ENCODE measurements around the gene SMAD5.
A peak's percentile ranks its signal among the peaks of the same experiment; 100 is the strongest.

Gene SMAD5

DNA sequence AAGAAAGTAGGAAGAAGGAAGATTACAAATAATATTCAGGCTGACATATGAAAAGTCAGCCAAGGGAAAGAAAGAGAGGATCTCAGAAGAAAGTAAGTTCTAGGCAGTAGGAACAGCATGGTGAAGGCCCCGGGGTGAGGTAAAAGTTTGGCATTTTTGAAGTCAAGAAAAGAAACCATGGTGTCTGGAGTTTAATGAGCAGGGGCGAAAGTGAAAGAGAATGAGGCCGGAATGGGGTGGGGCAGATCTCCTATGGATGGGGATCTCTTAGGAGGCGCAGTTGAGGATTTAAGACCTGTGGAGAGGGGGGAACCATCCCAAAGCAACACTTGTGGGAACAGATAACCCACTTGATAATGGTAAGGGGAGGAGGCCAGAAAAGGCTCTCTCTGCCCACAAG lies 42.3 kb upstream of the SMAD5 start:
- H3K4me1 ChIP-seq (ENCODE audit: control insufficient read depth, insufficient read depth, low read length): no peaks in the 10 kb centered on the region
- no peak overlapping the region for H3K4me3 ChIP-seq (ENCODE audit: low read depth, low read length)
- no peaks in the 10 kb centered on the region for H3K36me3 ChIP-seq (ENCODE audit: control insufficient read depth in 2 of 2, insufficient read depth in 1 of 2, low read length in 2 of 2)
- TF ChIP-seq PRDM1 (tag by site-specific recombination; IDR thresholded peaks at IDR 0.05): peak; percentile 38; the same call in 1 of the 2 replicates
- no peak for TF ChIP-seq ZNF585B (tag by site-specific recombination; IDR thresholded peaks at IDR 0.05)
- CTCF ChIA-PET: interaction anchor here (0.9 kb wide), 1 partner anchor 83 kb away, joined by 3 read pairs; no protein-coding TSS in a partner anchor
- no peaks in the 10 kb centered on the region for H3K9me3 ChIP-seq (ENCODE audit: control insufficient read depth, insufficient read depth, low read depth, low read length)
- H3K27ac ChIP-seq (ENCODE audit: extremely low read depth, low read depth, low read length): no peak overlapping the region
- POLR2A ChIA-PET: no interaction called here

DNA sequence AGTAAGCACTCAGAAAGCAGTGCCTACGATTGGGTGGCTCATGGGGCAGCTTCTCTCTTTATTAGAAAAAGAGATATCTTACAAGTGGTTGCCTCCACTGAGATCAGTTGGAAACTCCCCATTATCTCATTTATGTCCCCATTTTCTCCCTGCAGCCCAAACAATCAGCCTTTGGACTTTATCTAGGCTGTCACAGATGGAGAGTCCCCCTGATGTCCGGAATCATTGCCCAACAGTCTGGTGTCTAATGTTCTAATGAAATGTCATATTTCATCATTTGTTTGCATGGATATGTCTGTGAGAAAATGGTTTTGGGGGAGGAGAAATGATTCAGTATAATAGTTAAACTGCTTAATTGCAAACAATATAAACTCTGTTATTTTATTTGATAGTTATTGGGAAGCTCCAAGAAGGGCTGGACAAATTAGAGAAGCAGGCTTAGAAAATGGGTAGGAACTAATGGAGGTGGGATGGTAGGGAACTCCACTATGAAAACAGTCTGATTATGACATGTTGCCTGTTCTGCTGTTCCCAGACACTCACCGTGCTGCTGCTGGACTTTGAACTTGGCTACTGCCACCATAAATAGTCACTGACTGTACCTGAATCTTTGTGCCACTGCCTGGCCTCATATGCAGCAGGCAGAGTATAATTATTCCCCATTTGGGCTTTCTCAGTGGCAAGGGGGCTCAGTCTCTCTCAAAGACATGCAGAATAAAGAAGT lies 38.3 kb upstream of the SMAD5 start:
- peaks cover 10% of the 10 kb centered on the region for H3K4me1 ChIP-seq (ENCODE audit: control insufficient read depth, insufficient read depth, low read length)
- ChIA-PET CTCF (interaction anchor here (0.6 to 2.8 kb wide), 3 partner anchors 11 to 28 kb away, joined by 3 to 9 read pairs (median 7); no protein-coding TSS in a partner anchor), POLR2A (no interaction called here)
- no peak overlapping the region for H3K4me3 ChIP-seq (ENCODE audit: low read depth, low read length)
- no peak for TF ChIP-seq ZNF626 (tag by site-specific recombination; IDR thresholded peaks at IDR 0.05)
- TF ChIP-seq ZNF76 (tag by site-specific recombination; IDR thresholded peaks at IDR 0.05; ENCODE audit: borderline replicate concordance, low read depth): no peak
- TF ChIP-seq ZNF549 (tag by site-specific recombination; IDR thresholded peaks at IDR 0.05): no peak
- no peak for TF ChIP-seq KLF16 (tag by site-specific recombination; IDR thresholded peaks at IDR 0.05)
- H3K36me3 ChIP-seq (ENCODE audit: control insufficient read depth in 2 of 2, insufficient read depth in 1 of 2, low read length in 2 of 2): no peaks in the 10 kb centered on the region
- no peaks in the 10 kb centered on the region for H3K9me3 ChIP-seq (ENCODE audit: control insufficient read depth, insufficient read depth, low read depth, low read length)
- H3K27ac ChIP-seq (ENCODE audit: extremely low read depth, low read depth, low read length): no peak overlapping the region

DNA sequence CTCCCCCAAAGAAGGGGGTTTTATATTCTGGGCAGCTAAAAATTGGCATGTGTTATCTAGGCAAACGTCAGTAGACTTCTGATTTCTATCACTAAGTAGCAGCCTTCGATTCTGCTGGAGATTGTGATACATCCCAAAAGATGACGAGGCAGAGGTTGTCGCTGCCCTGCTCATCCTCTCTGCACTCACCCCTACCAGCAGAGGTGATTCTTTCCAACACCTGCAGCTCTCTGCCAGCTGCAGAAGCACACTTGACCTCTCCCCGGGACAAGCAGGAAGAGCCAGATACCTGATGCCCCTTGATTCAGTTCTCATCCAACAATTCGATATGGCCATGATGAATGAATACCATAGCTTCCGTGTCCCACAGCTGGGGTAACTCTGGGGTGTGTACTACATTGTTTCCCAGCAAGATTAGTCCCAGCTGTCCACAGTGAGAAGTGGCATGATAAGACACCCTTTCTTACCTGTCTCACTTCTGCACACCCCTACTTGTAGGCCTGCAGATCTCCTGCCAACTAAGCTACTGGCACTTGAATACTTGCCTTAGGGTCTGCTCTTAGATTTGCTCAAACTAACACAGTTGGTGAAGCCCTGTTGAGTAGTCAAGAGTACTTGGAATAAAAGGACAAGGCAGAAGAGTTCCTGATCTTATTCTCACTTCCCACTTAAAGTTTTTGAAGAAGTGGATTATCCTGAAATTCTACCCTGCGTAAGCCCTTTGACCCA lies 37.6 kb upstream of the SMAD5 start:
- CTCF ChIA-PET: interaction anchor here (0.6 to 2.8 kb wide), 3 partner anchors 12 to 29 kb away, joined by 3 to 9 read pairs (median 7); no protein-coding TSS in a partner anchor
- Histone ChIP-seq H3K4me3 (ENCODE audit: low read depth, low read length) (no peak overlapping the region), H3K9me3 (ENCODE audit: control insufficient read depth, insufficient read depth, low read depth, low read length) (no peaks in the 10 kb centered on the region), H3K27ac (ENCODE audit: extremely low read depth, low read depth, low read length) (no peak overlapping the region), H3K4me1 (ENCODE audit: control insufficient read depth, insufficient read depth, low read length) (peaks cover 10% of the 10 kb centered on the region), H3K36me3 (ENCODE audit: control insufficient read depth in 2 of 2, insufficient read depth in 1 of 2, low read length in 2 of 2) (no peaks in the 10 kb centered on the region)
- POLR2A ChIA-PET: no interaction called here
- TF ChIP-seq, protein P1, sequence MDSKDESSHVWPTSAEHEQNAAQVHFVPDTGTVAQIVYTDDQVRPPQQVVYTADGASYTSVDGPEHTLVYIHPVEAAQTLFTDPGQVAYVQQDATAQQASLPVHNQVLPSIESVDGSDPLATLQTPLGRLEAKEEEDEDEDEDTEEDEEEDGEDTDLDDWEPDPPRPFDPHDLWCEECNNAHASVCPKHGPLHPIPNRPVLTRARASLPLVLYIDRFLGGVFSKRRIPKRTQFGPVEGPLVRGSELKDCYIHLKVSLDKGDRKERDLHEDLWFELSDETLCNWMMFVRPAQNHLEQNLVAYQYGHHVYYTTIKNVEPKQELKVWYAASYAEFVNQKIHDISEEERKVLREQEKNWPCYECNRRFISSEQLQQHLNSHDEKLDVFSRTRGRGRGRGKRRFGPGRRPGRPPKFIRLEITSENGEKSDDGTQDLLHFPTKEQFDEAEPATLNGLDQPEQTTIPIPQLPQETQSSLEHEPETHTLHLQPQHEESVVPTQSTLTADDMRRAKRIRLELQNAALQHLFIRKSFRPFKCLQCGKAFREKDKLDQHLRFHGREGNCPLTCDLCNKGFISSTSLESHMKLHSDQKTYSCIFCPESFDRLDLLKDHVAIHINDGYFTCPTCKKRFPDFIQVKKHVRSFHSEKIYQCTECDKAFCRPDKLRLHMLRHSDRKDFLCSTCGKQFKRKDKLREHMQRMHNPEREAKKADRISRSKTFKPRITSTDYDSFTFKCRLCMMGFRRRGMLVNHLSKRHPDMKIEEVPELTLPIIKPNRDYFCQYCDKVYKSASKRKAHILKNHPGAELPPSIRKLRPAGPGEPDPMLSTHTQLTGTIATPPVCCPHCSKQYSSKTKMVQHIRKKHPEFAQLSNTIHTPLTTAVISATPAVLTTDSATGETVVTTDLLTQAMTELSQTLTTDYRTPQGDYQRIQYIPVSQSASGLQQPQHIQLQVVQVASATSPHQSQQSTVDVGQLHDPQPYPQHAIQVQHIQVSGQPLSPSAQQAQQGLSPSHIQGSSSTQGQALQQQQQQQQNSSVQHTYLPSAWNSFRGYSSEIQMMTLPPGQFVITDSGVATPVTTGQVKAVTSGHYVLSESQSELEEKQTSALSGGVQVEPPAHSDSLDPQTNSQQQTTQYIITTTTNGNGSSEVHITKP (tag by site-specific recombination; IDR thresholded peaks at IDR 0.05): peak; percentile 77
- TF ChIP-seq ZNF473 (tag by site-specific recombination; IDR thresholded peaks at IDR 0.05): no peak

DNA sequence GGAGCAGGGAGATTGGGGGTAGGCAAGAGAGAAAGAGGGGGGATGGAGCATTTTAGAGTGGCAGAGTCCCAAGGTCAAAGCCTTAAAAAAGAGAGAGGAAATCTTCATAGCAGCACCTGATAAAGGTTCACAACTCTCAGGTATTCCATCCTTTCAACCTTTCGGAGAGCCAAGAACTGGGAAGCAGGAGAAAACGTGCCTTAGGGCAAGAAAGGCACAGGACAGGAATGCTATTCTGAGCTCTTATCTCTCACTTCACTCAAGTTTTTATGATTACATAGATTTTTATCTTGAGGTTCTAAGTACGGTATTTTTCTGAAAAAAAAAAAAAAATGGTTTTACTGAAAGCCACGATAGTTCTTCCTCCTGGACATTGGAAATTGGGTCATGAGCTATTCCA lies 34.5 kb upstream of the SMAD5 start:
- Histone ChIP-seq H3K4me1 (ENCODE audit: control insufficient read depth, insufficient read depth, low read length) (peaks cover 10% of the 10 kb centered on the region), H3K27ac (ENCODE audit: extremely low read depth, low read depth, low read length) (no peak overlapping the region), H3K4me3 (ENCODE audit: low read depth, low read length) (no peak overlapping the region), H3K9me3 (ENCODE audit: control insufficient read depth, insufficient read depth, low read depth, low read length) (no peaks in the 10 kb centered on the region), H3K36me3 (ENCODE audit: control insufficient read depth in 2 of 2, insufficient read depth in 1 of 2, low read length in 2 of 2) (no peaks in the 10 kb centered on the region)
- ChIA-PET POLR2A (no interaction called here), CTCF (interaction anchor here (0.6 to 1.0 kb wide), 3 partner anchors 15 to 39 kb away, joined by 3 read pairs; no protein-coding TSS in a partner anchor)
- 0 out of 2 replicates have a peak, but pooled peaks have one; percentile 18 for TF ChIP-seq ZNF10 (tag by site-specific recombination; IDR thresholded peaks at IDR 0.05)
- TF ChIP-seq, protein P2, sequence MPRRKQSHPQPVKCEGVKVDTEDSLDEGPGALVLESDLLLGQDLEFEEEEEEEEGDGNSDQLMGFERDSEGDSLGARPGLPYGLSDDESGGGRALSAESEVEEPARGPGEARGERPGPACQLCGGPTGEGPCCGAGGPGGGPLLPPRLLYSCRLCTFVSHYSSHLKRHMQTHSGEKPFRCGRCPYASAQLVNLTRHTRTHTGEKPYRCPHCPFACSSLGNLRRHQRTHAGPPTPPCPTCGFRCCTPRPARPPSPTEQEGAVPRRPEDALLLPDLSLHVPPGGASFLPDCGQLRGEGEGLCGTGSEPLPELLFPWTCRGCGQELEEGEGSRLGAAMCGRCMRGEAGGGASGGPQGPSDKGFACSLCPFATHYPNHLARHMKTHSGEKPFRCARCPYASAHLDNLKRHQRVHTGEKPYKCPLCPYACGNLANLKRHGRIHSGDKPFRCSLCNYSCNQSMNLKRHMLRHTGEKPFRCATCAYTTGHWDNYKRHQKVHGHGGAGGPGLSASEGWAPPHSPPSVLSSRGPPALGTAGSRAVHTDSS (tag by site-specific recombination; IDR thresholded peaks at IDR 0.05): no peak

Data from HEK293 (cell line).